Measurements from ENCODE around the gene EFHD2. TPM values are rescaled to one million over a fixed set of nuclear protein-coding genes. Genes with fewer than 3 reads are reported as not detected.
"Not testable (repeated sequence)": the region's sequence is repeated elsewhere in the genome, so short reads cannot be mapped to it uniquely, and the experiment has no call there.

EFHD2 gene
- total RNA-seq, 2 donors from 2014 or later: 36.0 to 71.3 TPM

GRCh38 chr1:15468145-15468544 is 58.5 kb downstream of the EFHD2 start:
- Histone ChIP-seq H3K36me3 (no peaks in the 10 kb centered on the region), H3K27me3 (replicated peaks; ENCODE audit: insufficient read depth) (no peaks in the 10 kb centered on the region), H3K4me3 (no peak overlapping the region), H3K27ac (no peak overlapping the region), H3K4me1 (ENCODE audit: control insufficient read depth in 1 of 2, low read depth in 2 of 2) (no peaks in the 10 kb centered on the region), H3K9me3 (no peaks in the 10 kb centered on the region)
- no peak for TF ChIP-seq CTCF (IDR thresholded peaks at IDR 0.05)
- ATAC-seq (ENCODE audit: insufficient number of reproducible peaks, low FRiP score, low read depth): no peak
- no peak for DNase-seq (ENCODE audit: low spot score)

DNA sequence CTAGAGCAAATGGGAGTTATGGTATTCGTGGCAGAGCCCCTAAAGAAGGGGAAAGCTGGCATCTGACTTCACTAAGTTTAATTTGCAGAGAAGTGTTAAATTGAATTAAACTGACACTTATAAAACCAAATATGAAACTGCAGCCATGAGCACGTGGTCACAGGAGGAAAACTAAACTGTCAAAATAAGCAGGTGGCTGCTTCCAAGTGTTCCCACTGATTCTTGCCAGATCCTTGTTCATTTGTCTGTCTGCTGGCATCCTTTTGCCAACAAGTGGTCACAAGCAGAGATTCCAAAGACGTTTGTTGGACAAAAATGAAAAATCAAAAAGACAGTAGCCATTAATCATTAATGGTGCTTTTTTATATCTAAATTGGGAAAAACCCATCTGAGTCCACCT is 59.7 kb downstream of the EFHD2 start:
- H3K4me3 ChIP-seq: no peak overlapping the region
- no peaks in the 10 kb centered on the region for H3K27me3 ChIP-seq (replicated peaks; ENCODE audit: insufficient read depth)
- DNase-seq (ENCODE audit: low spot score): no peak
- ATAC-seq (ENCODE audit: insufficient number of reproducible peaks, low FRiP score, low read depth): no peak
- no peaks in the 10 kb centered on the region for H3K4me1 ChIP-seq (ENCODE audit: control insufficient read depth in 1 of 2, low read depth in 2 of 2)
- no peaks in the 10 kb centered on the region for H3K9me3 ChIP-seq
- H3K27ac ChIP-seq: no peak overlapping the region
- TF ChIP-seq CTCF (IDR thresholded peaks at IDR 0.05): no peak
- H3K36me3 ChIP-seq: no peaks in the 10 kb centered on the region

DNA sequence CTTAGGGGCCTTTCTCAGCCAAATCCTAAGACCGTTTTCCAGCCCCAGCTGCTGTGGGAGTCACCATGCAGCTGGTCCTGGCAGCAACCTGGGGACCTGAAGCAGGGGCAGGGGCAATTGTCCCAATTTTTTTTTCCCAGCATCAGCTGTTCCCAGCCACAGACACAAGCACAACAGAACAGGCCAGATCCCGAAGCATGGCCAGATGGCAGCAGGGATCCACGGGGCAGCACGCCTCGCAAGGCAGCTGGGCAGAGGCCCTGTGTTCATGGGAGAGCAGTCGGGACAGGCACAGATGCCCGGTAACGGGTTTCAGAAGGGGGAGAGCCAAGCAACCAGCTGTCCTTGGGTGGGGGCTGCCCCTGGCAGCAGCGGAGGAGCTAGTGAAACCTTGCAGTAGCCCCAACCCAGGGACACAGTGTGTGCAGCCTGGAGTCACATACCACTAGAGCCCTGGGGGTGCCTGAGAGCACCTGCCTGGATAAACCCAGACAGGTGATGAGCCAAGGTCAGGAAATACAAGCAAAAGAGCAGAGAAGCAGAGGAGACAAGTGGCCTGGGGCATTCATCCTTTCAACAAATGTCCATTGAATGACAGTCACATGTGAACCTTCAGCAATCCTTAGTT is 60.2 kb downstream of the EFHD2 start:
- DNase-seq (ENCODE audit: low spot score); H3K27ac ChIP-seq; H3K4me3 ChIP-seq; H3K36me3 ChIP-seq; H3K4me1 ChIP-seq (ENCODE audit: control insufficient read depth in 1 of 2, low read depth in 2 of 2); H3K27me3 ChIP-seq (replicated peaks; ENCODE audit: insufficient read depth); H3K9me3 ChIP-seq; ATAC-seq (ENCODE audit: insufficient number of reproducible peaks, low FRiP score, low read depth): not testable (repeated sequence)

GRCh38 chr1:15471067-15471466 is 61.4 kb downstream of the EFHD2 start:
- not testable (repeated sequence) for DNase-seq (ENCODE audit: low spot score); H3K36me3 ChIP-seq; H3K9me3 ChIP-seq

GRCh38 chr1:15471723-15472122 is 62.0 kb downstream of the EFHD2 start:
- not testable (repeated sequence) for H3K27ac ChIP-seq; DNase-seq (ENCODE audit: low spot score); H3K4me3 ChIP-seq; ATAC-seq (ENCODE audit: insufficient number of reproducible peaks, low FRiP score, low read depth); H3K4me1 ChIP-seq (ENCODE audit: control insufficient read depth in 1 of 2, low read depth in 2 of 2); H3K36me3 ChIP-seq; H3K9me3 ChIP-seq; H3K27me3 ChIP-seq (replicated peaks; ENCODE audit: insufficient read depth)

More at GRCh38 chr1:15471067-15471466, 61.4 kb downstream of the EFHD2 start:
- H3K27me3 ChIP-seq (replicated peaks; ENCODE audit: insufficient read depth); ATAC-seq (ENCODE audit: insufficient number of reproducible peaks, low FRiP score, low read depth); H3K27ac ChIP-seq; H3K4me1 ChIP-seq (ENCODE audit: control insufficient read depth in 1 of 2, low read depth in 2 of 2); H3K4me3 ChIP-seq: not testable (repeated sequence)

- H3K9me3 ChIP-seq: no peaks in the 10 kb centered on the region
- H3K4me3 ChIP-seq: no peak overlapping the region
- H3K36me3 ChIP-seq: no peaks in the 10 kb centered on the region
- DNase-seq (ENCODE audit: low spot score) (no peak), ATAC-seq (ENCODE audit: insufficient number of reproducible peaks, low FRiP score, low read depth) (no peak)
- no peak for TF ChIP-seq CTCF (IDR thresholded peaks at IDR 0.05)
- no peaks in the 10 kb centered on the region for H3K4me1 ChIP-seq (ENCODE audit: control insufficient read depth in 1 of 2, low read depth in 2 of 2)
- H3K27me3 ChIP-seq (replicated peaks; ENCODE audit: insufficient read depth): no peaks in the 10 kb centered on the region
- no peak overlapping the region for H3K27ac ChIP-seq
Observed at GRCh38 chr1:15472587-15472986, 62.9 kb downstream of the EFHD2 start.
